ENCODE measurements around the gene PTBP2. TPM values are rescaled to one million over a fixed set of nuclear protein-coding genes. Genes with fewer than 3 reads are reported as not detected.

Gene PTBP2
- total and polyA plus RNA-seq, 2 of the 8 experiments (the other 6 are each of a cell fraction or from before 2014, with no cell fraction given): 24.2 to 61.7 TPM

- no peak overlapping the region for H3K56ac ChIP-seq (replicated peaks; ENCODE audit: insufficient read length, low read depth, low read length)
- TF ChIP-seq FOSL1 (IDR thresholded peaks at IDR 0.05; ENCODE audit: insufficient read depth, low read depth, low read length) (no peak), ATF2 (IDR thresholded peaks at IDR 0.05; ENCODE audit: low read length) (no peak), RBBP5 (IDR thresholded peaks at IDR 0.05; ENCODE audit: borderline replicate concordance, low read depth, low read length) (no peak)
Observed at GRCh38 chr1:96825950-96826576, 104.5 kb downstream of the PTBP2 start.

More at GRCh38 chr1:96825950-96826576, 104.5 kb downstream of the PTBP2 start:
- Histone ChIP-seq H3K4ac (replicated peaks; ENCODE audit: insufficient read length, low read depth, low read length) (no peak overlapping the region), H3K23ac (ENCODE audit: insufficient read length) (no peak overlapping the region), H3K4me1 (replicated peaks in 1 of 4; ENCODE audit: control insufficient read depth in 3 of 4, insufficient read depth in 4 of 4, low read length in 3 of 4) (no peaks in the 10 kb centered on the region), H2AFZ (ENCODE audit: low read length) (no peak overlapping the region), H3K27ac (ENCODE audit: low read depth, low read length) (no peak overlapping the region), H3K79me2 (ENCODE audit: control insufficient read depth in 1 of 2, insufficient read depth in 2 of 2, low read length in 2 of 2) (no peaks in the 10 kb centered on the region), H4K5ac (ENCODE audit: insufficient read length, low read depth, low read length) (no peak overlapping the region), H2BK20ac (ENCODE audit: low read length) (no peak overlapping the region), H3K14ac (ENCODE audit: insufficient read length) (no peak overlapping the region), H4K91ac (replicated peaks; ENCODE audit: insufficient read length, low read length) (no peak overlapping the region), H3K9me3 (ENCODE audit: insufficient read depth in 2 of 2, low read depth in 1 of 2, low read length in 1 of 2) (no peaks in the 10 kb centered on the region), H2BK15ac (ENCODE audit: low read length) (no peak overlapping the region), H2BK5ac (ENCODE audit: low read depth, low read length) (no peak overlapping the region), H3K9ac (replicated peaks in 1 of 4; ENCODE audit: extremely low read depth in 1 of 4, low read depth in 3 of 4, low read length in 3 of 4) (no peak overlapping the region), H3K27me3 (replicated peaks in 1 of 4; ENCODE audit: control insufficient read depth in 3 of 4, extremely low read depth in 1 of 4, insufficient read depth in 3 of 4, low read length in 3 of 4) (no peaks in the 10 kb centered on the region), H2BK120ac (replicated peaks; ENCODE audit: low read depth, low read length) (no peak overlapping the region), H2BK12ac (ENCODE audit: low read depth, low read length) (no peak overlapping the region), H4K20me1 (replicated peaks in 1 of 2; ENCODE audit: control insufficient read depth in 1 of 2, insufficient read depth in 2 of 2, low read length in 2 of 2) (no peaks in the 10 kb centered on the region), H3K36me3 (ENCODE audit: control insufficient read depth in 2 of 4, insufficient read depth in 4 of 4, low read length in 3 of 4) (peaks cover 0 to 2% (median 0%) of the 10 kb centered on the region in 4 experiments; a peak in 1 of 8 replicates), H3K4me3 (ENCODE audit: extremely low read depth in 1 of 4, insufficient read depth in 2 of 4, low read depth in 3 of 4, low read length in 4 of 4) (no peak overlapping the region), H3K23me2 (ENCODE audit: low read depth, low read length) (no peaks in the 10 kb centered on the region), H4K8ac (ENCODE audit: extremely low read depth, insufficient read depth, low read length) (no peak overlapping the region), H3K79me1 (ENCODE audit: low read depth, low read length) (no peaks in the 10 kb centered on the region), H3K18ac (ENCODE audit: extremely low read depth, low read length) (no peak overlapping the region), H3K4me2 (ENCODE audit: insufficient read depth in 1 of 2, low read depth in 2 of 2, low read length in 2 of 2) (no peak overlapping the region), H2AK5ac (ENCODE audit: low read depth, low read length) (no peak overlapping the region)
- DNase-seq (ENCODE audit: low read depth in 1 of 2, low spot score in 2 of 2): no peak
- CTCF ChIA-PET (ENCODE audit: partially characterized antibody): no interaction called here
- POLR2A ChIA-PET (ENCODE audit: partially characterized antibody): interaction anchor here (1.5 to 1.9 kb wide), 2 partner anchors 9 to 10 kb away, joined by 3 to 4 read pairs; no protein-coding TSS in a partner anchor
- no peak for FAIRE-seq

Data from H1 (cell line).